Measurements from ENCODE around the gene GPR84.

GRCh38 chr12:54389134-54389508 is 24.8 kb upstream of the GPR84 start:
- no peak for TF ChIP-seq EZH2 (IDR thresholded peaks at IDR 0.05; ENCODE audit: insufficient read depth, poor library complexity, severe bottlenecking)
- no peak for TF ChIP-seq EZH2phosphoT487 (IDR thresholded peaks at IDR 0.05; ENCODE audit: insufficient read depth, low read depth)
